Smooth muscle cell (in vitro differentiated cells): ENCODE data around the gene ZBED3. TPM values are rescaled to one million over a fixed set of nuclear protein-coding genes. Genes with fewer than 3 reads are reported as not detected.

Experiments
- DNase-seq: peaks from one replicate; lab custom pipeline; 2025; ENCODE audit not compliant: unreplicated experiment; lab: John Stamatoyannopoulos, UW
- H2AFZ ChIP-seq: fragments of 200-600 bp; sonication (generic); 2 replicates; pipeline ENCODE4 v1.6.0; 2016; ENCODE audit warnings: antibody characterized with exemption, low read depth, mild to moderate bottlenecking
- H3F3A ChIP-seq: fragments of 200-600 bp; sonication (generic); 2 replicates; pipeline ENCODE4 v1.6.0; 2017; ENCODE audit warnings: antibody characterized with exemption, low read depth
- H3K27ac ChIP-seq: fragments of 200-600 bp; sonication (generic); 2 replicates; pipeline ENCODE4 v1.5.1; 2016; ENCODE audit warnings: low read depth, mild to moderate bottlenecking
- H3K27me3 ChIP-seq: fragments of 200-600 bp; sonication (generic); 2 replicates; pipeline ENCODE4 v1.6.1; 2016; ENCODE audit warnings: low read depth, mild to moderate bottlenecking
- H3K36me3 ChIP-seq: fragments of 200-600 bp; sonication (generic); 2 replicates; pipeline ENCODE4 v1.5.1; 2016; ENCODE audit warnings: low read depth
- H3K4me1 ChIP-seq: fragments of 200-600 bp; sonication (generic); 2 replicates; pipeline ENCODE4 v1.5.1; 2016; ENCODE audit warnings: low read depth
- H3K4me2 ChIP-seq: fragments of 200-600 bp; sonication (generic); 2 replicates; pipeline ENCODE4 v1.6.0; 2016; ENCODE audit warnings: mild to moderate bottlenecking
- H3K4me3 ChIP-seq: fragments of 200-600 bp; sonication (generic); 2 replicates; pipeline ENCODE4 v1.5.1; 2016; ENCODE audit warnings: mild to moderate bottlenecking
- H3K79me2 ChIP-seq: fragments of 200-600 bp; sonication (generic); 2 replicates; pipeline ENCODE4 v1.6.0; 2016; ENCODE audit warnings: low read depth, mild to moderate bottlenecking
- H3K9ac ChIP-seq: fragments of 200-600 bp; sonication (generic); 2 replicates; pipeline ENCODE4 v1.6.0; 2016; ENCODE audit warnings: low read depth
- H3K9me3 ChIP-seq: fragments of 200-600 bp; sonication (generic); replicated peaks from 2 replicates; pipeline ENCODE4 v1.5.1; 2016; ENCODE audit warnings: low read depth
- H4K20me1 ChIP-seq: fragments of 200-600 bp; sonication (generic); 2 replicates; pipeline ENCODE4 v1.6.0; 2016; ENCODE audit warnings: low read depth
- CTCF ChIP-seq: fragments of 200-600 bp; sonication (generic); IDR thresholded peaks from 2 replicates; pipeline ENCODE4 v1.5.1; 2017; ENCODE audit warnings: borderline replicate concordance, mild to moderate bottlenecking, antibody characterized with exemption; ENCODE audit not compliant: insufficient read depth, poor library complexity, severe bottlenecking
- WGBS: methylation state at CpG from one replicate; pipeline ENCODE4 v1.1.7; 2016; ENCODE audit warnings: low lambda C conversion rate; 5-methylcytosine and 5-hydroxymethylcytosine counted together
- polyA plus RNA-seq: library from polyadenylated mRNA; unstranded; fragments of >200 nt; fragmentation: Nextera tagmentation; extraction: Ambion mirVana; gene quantifications from 2 replicates; pipeline ENCODE4 v1.2.1, GENCODE V29; 2016
- total RNA-seq: library from RNA; depleted of rRNA; stranded (reverse); fragments of >200 nt; gene quantifications from 2 replicates; pipeline ENCODE4 v1.2.3, GENCODE V29; 2014

ZBED3 gene
- total and polyA plus RNA-seq, 2 experiments from 2014 or later: 1.6 to 4.8 TPM

GRCh38 chr5:77074745-77075144 is 12.3 kb downstream of the ZBED3 start:
- H3F3A ChIP-seq: no peaks in the 10 kb centered on the region
- no peak overlapping the region for H3K4me3 ChIP-seq
- no peak for DNase-seq
- H3K36me3 ChIP-seq: no peaks in the 10 kb centered on the region
- WGBS: 97% methylated on average over 4 of the region's 4 CpGs
- no peaks in the 10 kb centered on the region for H4K20me1 ChIP-seq
- no peak overlapping the region for H3K27ac ChIP-seq
- TF ChIP-seq CTCF: no peak
- no peak overlapping the region for H3K9ac ChIP-seq
- H2AFZ ChIP-seq: no peak overlapping the region
- peaks cover 6% of the 10 kb centered on the region for H3K4me1 ChIP-seq
- H3K4me2 ChIP-seq: no peak overlapping the region
- no peaks in the 10 kb centered on the region for H3K79me2 ChIP-seq
- H3K27me3 ChIP-seq: no peaks in the 10 kb centered on the region
- H3K9me3 ChIP-seq: no peaks in the 10 kb centered on the region

- H3K4me1 ChIP-seq: peaks cover 6% of the 10 kb centered on the region
- 59% methylated on average over 2 of the region's 2 CpGs for WGBS
- TF ChIP-seq CTCF: no peak
- no peak overlapping the region for H2AFZ ChIP-seq
- H3K9ac ChIP-seq: no peak overlapping the region
- H3K36me3 ChIP-seq: no peaks in the 10 kb centered on the region
- no peaks in the 10 kb centered on the region for H3F3A ChIP-seq
- no peak for DNase-seq
- H3K79me2 ChIP-seq: no peaks in the 10 kb centered on the region
- no peaks in the 10 kb centered on the region for H3K9me3 ChIP-seq
- H3K4me2 ChIP-seq: no peak overlapping the region
- H3K4me3 ChIP-seq: no peak overlapping the region
- no peak overlapping the region for H3K27ac ChIP-seq
- no peaks in the 10 kb centered on the region for H4K20me1 ChIP-seq
- no peaks in the 10 kb centered on the region for H3K27me3 ChIP-seq
Observed at GRCh38 chr5:77073667-77074066, 13.4 kb downstream of the ZBED3 start.

GRCh38 chr5:77066823-77067442 is 20.2 kb downstream of the ZBED3 start:
- WGBS: 0% methylated on average over 1 of the region's 1 CpG
- Histone ChIP-seq H3K79me2 (no peaks in the 10 kb centered on the region), H3K4me1 (peaks cover 7% of the 10 kb centered on the region), H4K20me1 (no peaks in the 10 kb centered on the region), H3K27me3 (no peaks in the 10 kb centered on the region), H2AFZ (no peak overlapping the region), H3K9me3 (no peaks in the 10 kb centered on the region), H3K36me3 (peaks cover 9% of the 10 kb centered on the region), H3K9ac (peak overlapping the region; percentile 2), H3K4me3 (no peak overlapping the region), H3K4me2 (no peak overlapping the region), H3F3A (peaks cover 3% of the 10 kb centered on the region), H3K27ac (peak overlapping the region; percentile 71)
- no peak for DNase-seq
- no peak for TF ChIP-seq CTCF

GRCh38 chr5:77066184-77066583 is 20.9 kb downstream of the ZBED3 start:
- WGBS: 96% methylated on average over 1 of the region's 1 CpG
- H3K27me3 ChIP-seq: no peaks in the 10 kb centered on the region
- no peak overlapping the region for H3K4me2 ChIP-seq
- no peak for DNase-seq
- no peaks in the 10 kb centered on the region for H3K9me3 ChIP-seq
- H2AFZ ChIP-seq: no peak overlapping the region
- H3K4me3 ChIP-seq: no peak overlapping the region
- H3K79me2 ChIP-seq: no peaks in the 10 kb centered on the region
- H4K20me1 ChIP-seq: no peaks in the 10 kb centered on the region
- no peak overlapping the region for H3K9ac ChIP-seq
- H3K36me3 ChIP-seq: peaks cover 17% of the 10 kb centered on the region
- peaks cover 7% of the 10 kb centered on the region for H3K4me1 ChIP-seq
- H3K27ac ChIP-seq: no peak overlapping the region
- no peak for TF ChIP-seq CTCF
- H3F3A ChIP-seq: peaks cover 3% of the 10 kb centered on the region
